Measurements from ENCODE around the gene LCT.

Gene LCT

GRCh38 chr2:135741043-135741394 lies 96.0 kb downstream of the LCT start:
- DNase-seq, result no peak

GRCh38 chr2:135740206-135740605 lies 96.8 kb downstream of the LCT start:
- no peak for DNase-seq

Measured in GDM1 (cell line).